ENCODE results near the gene SEC61A2. TPM values are rescaled to one million over a fixed set of nuclear protein-coding genes. Genes with fewer than 3 reads are reported as not detected.

Gene SEC61A2
- total RNA-seq, 2 donors from 2014 or later: 2.9 to 13.5 TPM

DNA sequence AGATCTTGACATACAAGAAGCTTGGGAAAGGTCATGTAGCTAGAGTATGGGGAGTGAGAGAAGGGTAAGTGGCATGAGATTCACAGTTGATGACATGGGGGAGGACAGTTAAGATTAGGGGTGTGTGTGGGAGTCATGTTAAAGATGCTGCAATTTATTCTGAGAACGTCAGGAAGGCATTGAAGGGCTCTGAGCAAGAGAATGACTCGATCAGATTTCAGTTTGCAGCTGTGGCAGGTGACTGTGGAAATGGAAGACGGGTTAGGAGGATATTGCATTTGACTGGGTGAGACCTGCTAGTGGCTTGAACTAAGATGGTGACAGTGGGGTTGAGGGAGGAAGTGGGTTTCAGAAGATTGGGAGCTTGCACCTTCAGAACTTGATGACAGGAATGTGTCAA lies 72.1 kb downstream of the SEC61A2 start:
- Histone ChIP-seq H3K36me3 (no peaks in the 10 kb centered on the region), H3K27ac (no peak overlapping the region), H3K27me3 (replicated peaks; ENCODE audit: insufficient read depth) (no peaks in the 10 kb centered on the region), H3K4me1 (replicated peaks) (peaks cover 3% of the 10 kb centered on the region), H3K4me3 (no peak overlapping the region), H3K9me3 (no peaks in the 10 kb centered on the region)
- intact Hi-C loops (cut with DNase I): no loop called here
- DNase-seq (ENCODE audit: low spot score): no peak
- TF ChIP-seq POLR2A (IDR thresholded peaks at IDR 0.05) (no peak), POLR2AphosphoS5 (IDR thresholded peaks at IDR 0.05) (no peak)
- TF ChIP-seq, protein P1, sequence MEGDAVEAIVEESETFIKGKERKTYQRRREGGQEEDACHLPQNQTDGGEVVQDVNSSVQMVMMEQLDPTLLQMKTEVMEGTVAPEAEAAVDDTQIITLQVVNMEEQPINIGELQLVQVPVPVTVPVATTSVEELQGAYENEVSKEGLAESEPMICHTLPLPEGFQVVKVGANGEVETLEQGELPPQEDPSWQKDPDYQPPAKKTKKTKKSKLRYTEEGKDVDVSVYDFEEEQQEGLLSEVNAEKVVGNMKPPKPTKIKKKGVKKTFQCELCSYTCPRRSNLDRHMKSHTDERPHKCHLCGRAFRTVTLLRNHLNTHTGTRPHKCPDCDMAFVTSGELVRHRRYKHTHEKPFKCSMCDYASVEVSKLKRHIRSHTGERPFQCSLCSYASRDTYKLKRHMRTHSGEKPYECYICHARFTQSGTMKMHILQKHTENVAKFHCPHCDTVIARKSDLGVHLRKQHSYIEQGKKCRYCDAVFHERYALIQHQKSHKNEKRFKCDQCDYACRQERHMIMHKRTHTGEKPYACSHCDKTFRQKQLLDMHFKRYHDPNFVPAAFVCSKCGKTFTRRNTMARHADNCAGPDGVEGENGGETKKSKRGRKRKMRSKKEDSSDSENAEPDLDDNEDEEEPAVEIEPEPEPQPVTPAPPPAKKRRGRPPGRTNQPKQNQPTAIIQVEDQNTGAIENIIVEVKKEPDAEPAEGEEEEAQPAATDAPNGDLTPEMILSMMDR (IDR thresholded peaks at IDR 0.05): no peak
- WGBS: 84% methylated on average over 3 of the region's 3 CpGs

DNA sequence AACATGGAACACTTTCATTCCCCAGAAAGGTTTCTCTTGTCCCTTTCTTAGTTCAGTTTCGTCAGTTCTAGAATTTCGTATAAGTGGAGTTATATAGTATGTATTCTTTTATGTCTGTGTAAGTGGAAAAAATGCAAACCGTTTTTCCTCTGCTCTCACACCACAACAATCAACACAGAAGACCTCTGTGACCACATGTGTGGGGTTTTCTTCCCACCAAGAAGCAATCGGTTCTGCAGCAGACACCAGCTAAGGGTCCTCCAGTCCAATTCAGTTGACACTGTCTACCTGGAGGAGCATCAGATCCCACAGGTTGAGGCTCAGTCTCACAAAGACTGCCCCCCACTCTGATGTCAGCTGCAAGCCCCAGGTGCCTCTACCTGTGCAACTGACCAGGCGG lies 72.7 kb downstream of the SEC61A2 start:
- Histone ChIP-seq H3K4me3 (no peak overlapping the region), H3K36me3 (no peaks in the 10 kb centered on the region)

DNA sequence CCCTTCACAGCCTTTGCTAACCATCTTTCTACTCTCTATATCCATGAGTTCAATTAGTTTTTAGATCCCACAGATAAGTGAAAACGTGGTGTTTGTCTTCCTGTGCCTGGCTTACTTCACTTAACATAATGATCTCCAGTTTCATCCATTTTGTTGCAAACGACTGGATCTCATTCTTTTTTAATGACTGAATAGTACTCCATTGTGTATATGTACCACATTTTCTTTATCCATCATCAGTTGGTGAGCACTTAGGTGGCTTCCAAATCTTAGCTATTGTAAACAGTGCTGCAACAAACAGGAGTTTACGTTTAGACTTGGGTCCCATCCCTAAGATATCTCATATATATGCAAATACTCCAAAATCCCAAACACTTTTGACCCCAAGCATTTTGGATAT lies 75.6 kb downstream of the SEC61A2 start:
- no peak overlapping the region for H3K4me3 ChIP-seq
- no peak for TF ChIP-seq POLR2A (IDR thresholded peaks at IDR 0.05)
- TF ChIP-seq POLR2AphosphoS5 (IDR thresholded peaks at IDR 0.05): no peak
- TF ChIP-seq, protein P1 (IDR thresholded peaks at IDR 0.05): no peak
- no peaks in the 10 kb centered on the region for H3K4me1 ChIP-seq (replicated peaks)
- no peaks in the 10 kb centered on the region for H3K27me3 ChIP-seq (replicated peaks; ENCODE audit: insufficient read depth)
- 90% methylated on average over 3 of the region's 3 CpGs for WGBS
- DNase-seq (ENCODE audit: low spot score): no peak
- intact Hi-C loops (cut with DNase I): no loop called here
- H3K27ac ChIP-seq: no peak overlapping the region
- no peaks in the 10 kb centered on the region for H3K9me3 ChIP-seq
- H3K36me3 ChIP-seq: peaks cover 0 to under 1% of the 10 kb centered on the region in 2 donors

More for the DNA sequence above, 72.7 kb downstream of the SEC61A2 start:
- no peaks in the 10 kb centered on the region for H3K27me3 ChIP-seq (replicated peaks; ENCODE audit: insufficient read depth)
- H3K4me1 ChIP-seq (replicated peaks): no peaks in the 10 kb centered on the region
- intact Hi-C loops (cut with DNase I): no loop called here
- no peaks in the 10 kb centered on the region for H3K9me3 ChIP-seq
- TF ChIP-seq, protein P1 (IDR thresholded peaks at IDR 0.05): no peak
- TF ChIP-seq POLR2A (IDR thresholded peaks at IDR 0.05): no peak
- TF ChIP-seq POLR2AphosphoS5 (IDR thresholded peaks at IDR 0.05): no peak
- no peak overlapping the region for H3K27ac ChIP-seq
- no peak for DNase-seq (ENCODE audit: low spot score)
- 88% methylated on average over 5 of the region's 5 CpGs for WGBS

DNA sequence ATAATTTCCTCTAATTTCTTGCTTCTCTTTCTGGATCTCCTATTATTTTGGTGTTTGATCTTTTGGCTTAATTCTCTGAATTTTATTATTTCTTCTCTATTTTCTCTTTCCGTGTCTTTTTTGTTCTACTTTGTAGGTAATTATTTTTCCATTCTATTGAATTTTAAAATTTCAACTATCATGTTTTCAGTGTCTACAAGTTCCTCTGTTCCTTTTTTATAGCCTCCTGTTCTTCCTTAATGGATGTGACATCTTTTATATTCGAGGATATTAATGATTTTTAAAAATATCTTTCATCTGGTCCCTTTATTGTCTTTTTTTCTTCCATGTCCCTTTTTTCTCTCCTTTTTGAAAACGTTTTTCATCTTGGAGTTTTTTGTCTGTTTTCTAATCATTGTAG lies 77.6 kb downstream of the SEC61A2 start:
- H3K27ac ChIP-seq: no peak overlapping the region
- intact Hi-C loops (cut with DNase I): no loop called here
- no peak for DNase-seq (ENCODE audit: low spot score)
- peaks cover 0 to 8% of the 10 kb centered on the region in 2 donors for H3K36me3 ChIP-seq
- 86% methylated on average over 3 of the region's 3 CpGs for WGBS
- H3K4me1 ChIP-seq (replicated peaks): no peaks in the 10 kb centered on the region
- no peak overlapping the region for H3K4me3 ChIP-seq
- no peaks in the 10 kb centered on the region for H3K9me3 ChIP-seq
- TF ChIP-seq, protein P1 (IDR thresholded peaks at IDR 0.05): no peak
- no peak for TF ChIP-seq POLR2AphosphoS5 (IDR thresholded peaks at IDR 0.05)
- no peak for TF ChIP-seq POLR2A (IDR thresholded peaks at IDR 0.05)
- no peaks in the 10 kb centered on the region for H3K27me3 ChIP-seq (replicated peaks; ENCODE audit: insufficient read depth)

DNA sequence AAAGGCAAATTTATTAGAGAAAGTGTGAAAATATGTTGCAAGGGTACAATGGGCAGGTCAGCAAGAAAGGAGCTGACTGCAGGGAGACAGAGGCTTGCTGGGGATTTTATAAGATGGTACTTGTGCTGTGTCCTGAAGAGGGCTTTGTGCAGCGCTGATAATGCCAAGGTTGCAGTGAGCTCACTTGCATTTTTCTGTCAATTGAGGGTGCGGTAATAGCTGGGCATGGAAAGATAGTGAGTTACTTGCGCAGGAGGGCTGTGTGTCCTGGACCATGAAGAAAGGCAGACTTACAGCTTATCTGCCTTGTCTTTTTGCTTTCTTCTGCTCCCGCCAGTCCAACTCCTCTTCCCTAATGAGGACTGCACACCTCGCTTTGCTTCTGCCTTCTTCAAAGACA lies 79.0 kb downstream of the SEC61A2 start:
- no peak for DNase-seq (ENCODE audit: low spot score)
- intact Hi-C loops (cut with DNase I): no loop called here
- Histone ChIP-seq H3K27ac (no peak overlapping the region), H3K4me3 (no peak overlapping the region), H3K9me3 (no peaks in the 10 kb centered on the region), H3K36me3 (peaks cover 0 to 8% of the 10 kb centered on the region in 2 donors), H3K4me1 (replicated peaks) (no peaks in the 10 kb centered on the region), H3K27me3 (replicated peaks; ENCODE audit: insufficient read depth) (no peaks in the 10 kb centered on the region)
- TF ChIP-seq POLR2AphosphoS5 (IDR thresholded peaks at IDR 0.05) (no peak), POLR2A (IDR thresholded peaks at IDR 0.05) (no peak)
- TF ChIP-seq, protein P1 (IDR thresholded peaks at IDR 0.05): no peak
- 96% methylated on average over 5 of the region's 5 CpGs for WGBS
